Measurements from ENCODE around the gene HBM. TPM values are rescaled to one million over a fixed set of nuclear protein-coding genes. Genes with fewer than 3 reads are reported as not detected.
"Not testable (repeated sequence)": the region's sequence is repeated elsewhere in the genome, so short reads cannot be mapped to it uniquely, and the experiment has no call there.

Gene HBM
- total RNA-seq, 1 donor from 2014 or later: 89.5 TPM

DNA sequence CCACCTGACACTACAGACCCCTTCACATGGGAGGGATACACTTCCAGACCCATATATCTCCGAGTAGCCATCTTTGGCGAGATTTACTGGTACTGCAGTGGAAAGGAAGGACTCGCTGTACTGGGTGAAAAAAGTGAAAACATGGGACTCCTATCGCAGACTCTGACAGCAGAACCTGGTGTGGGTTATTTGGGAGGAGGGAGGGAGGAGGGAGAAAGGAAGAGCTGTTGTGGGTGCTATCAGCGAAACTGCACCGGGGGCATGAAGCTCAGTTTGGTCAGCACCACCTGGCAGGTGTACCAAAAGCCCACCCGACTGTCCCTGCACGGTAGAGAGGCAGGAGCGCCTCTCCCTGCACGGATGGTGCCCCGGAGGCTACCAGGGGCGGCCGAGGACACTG lies 19.4 kb downstream of the HBM start:
- no peak for DNase-seq

GRCh38 chr16:185691-186090 lies 19.9 kb downstream of the HBM start:
- no peak for DNase-seq

GRCh38 chr16:187330-187729 lies 21.6 kb downstream of the HBM start:
- no peak for DNase-seq

DNA sequence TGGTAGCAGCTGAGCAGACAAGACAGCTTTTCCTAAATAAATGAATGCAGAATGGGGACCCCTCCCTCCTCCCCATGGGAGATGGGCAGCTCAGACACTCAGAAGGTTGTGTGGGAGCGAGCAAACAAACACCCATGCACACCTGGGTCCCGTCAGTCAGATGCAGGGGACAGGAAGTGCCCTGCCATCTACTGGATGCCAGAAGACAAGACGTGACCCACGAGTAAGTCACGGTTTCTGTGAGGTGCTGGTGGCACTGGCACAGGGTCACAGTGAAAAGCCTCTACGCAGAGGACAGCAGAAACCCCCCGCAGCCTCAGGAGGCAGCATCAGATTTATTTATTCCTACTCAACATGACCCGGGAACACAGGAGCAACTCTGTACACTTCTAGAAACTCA lies 22.9 kb downstream of the HBM start:
- no peak for DNase-seq

GRCh38 chr16:189604-190186 lies 23.9 kb downstream of the HBM start:
- DNase-seq: no peak

- DNase-seq: no peak
Observed at GRCh38 chr16:191831-192230, 26.1 kb downstream of the HBM start.

GRCh38 chr16:192686-193085 lies 26.9 kb downstream of the HBM start:
- no peak for DNase-seq

GRCh38 chr16:193441-193840 lies 27.7 kb downstream of the HBM start:
- DNase-seq: no peak

- no peak for DNase-seq
Observed at GRCh38 chr16:194516-194915, 28.7 kb downstream of the HBM start.

DNA sequence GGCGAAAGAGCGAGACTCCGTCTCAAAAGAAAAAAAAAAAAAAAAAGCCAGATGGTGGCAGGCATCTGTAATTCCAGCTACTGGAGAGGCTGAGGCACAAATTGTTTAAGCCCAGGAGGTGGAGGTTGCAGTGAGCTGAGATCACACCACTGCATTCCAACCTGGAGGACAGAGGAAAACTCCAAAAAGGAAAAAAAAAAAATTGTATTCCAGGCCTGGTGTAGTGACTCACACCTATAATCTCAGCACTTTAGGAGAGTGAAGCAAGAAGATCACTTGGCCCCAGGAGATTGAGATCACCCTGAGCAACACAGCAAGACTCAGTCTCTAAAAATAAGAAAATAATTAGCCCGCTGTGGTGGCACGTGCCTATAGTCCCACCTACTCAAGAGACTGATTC lies 34.6 kb downstream of the HBM start:
- DNase-seq: no peak

DNA sequence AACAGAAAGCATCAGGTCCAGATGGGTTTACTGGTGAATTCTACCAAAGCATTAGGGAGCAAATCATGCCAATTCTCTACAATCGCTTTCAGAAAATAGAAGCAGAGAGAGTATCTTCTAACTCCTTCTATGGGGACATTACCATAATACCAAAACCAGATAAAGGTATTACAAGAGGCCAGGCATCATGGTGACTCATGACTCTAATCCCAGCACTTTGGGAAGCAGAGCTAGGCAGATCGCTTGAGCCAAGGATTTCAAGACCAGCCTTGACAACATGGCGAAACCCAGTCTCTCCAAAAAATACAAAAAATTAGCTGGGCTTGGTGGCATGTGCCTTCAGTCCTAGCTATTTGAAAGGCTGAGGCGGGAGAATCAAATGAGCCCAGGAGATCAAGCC lies 37.5 kb downstream of the HBM start:
- no peak for DNase-seq

- DNase-seq: not testable (repeated sequence)
Observed at GRCh38 chr16:204046-204445, 38.3 kb downstream of the HBM start.

DNA sequence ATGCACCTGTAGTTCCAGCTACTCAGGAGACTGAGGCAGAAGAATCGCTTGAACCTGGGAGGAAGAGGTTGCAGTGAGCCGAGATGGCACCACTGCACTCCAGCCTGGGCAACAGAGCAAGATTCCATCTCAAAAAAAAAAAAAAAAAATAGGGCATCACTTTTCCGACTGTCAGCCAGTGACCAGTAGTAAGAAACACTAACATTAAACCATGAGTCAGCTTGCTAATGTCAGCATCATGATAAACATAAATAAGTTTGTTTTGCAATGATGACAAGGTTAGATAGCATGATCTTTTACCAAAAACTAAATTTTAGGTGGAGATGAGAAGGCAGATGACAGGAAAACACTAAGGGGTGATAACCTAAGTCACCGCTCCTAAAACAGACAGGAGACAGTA lies 43.6 kb downstream of the HBM start:
- DNase-seq: not testable (repeated sequence)

- DNase-seq: not testable (repeated sequence)
Observed at GRCh38 chr16:211631-212180, 45.9 kb downstream of the HBM start.

- DNase-seq: no peak
Observed at GRCh38 chr16:212999-213398, 47.2 kb downstream of the HBM start.

Small RNA genes lying within 50 kb of the gene (small RNA-seq; reads per million reads assigned to genes)
- gene RF00019 (ENCODE audit: low replicate concordance): not detected

Other genes starting within 250 kb of the HBM start
- 3.7 TPM for gene POLR3K, start 112.4 kb upstream of the HBM start, total RNA-seq
- gene SNRNP25, start 112.2 kb upstream of the HBM start, total RNA-seq: 13.0 TPM
- gene RHBDF1, start 93.3 kb upstream of the HBM start, total RNA-seq: 29.1 TPM
- 40.4 TPM for gene MPG, start 87.8 kb upstream of the HBM start, total RNA-seq
- gene NPRL3, start 27.3 kb upstream of the HBM start, total RNA-seq: 12.5 TPM
- gene HBZ, start 13.3 kb upstream of the HBM start, total RNA-seq: 8.4 TPM
- gene HBA2, start 6.9 kb downstream of the HBM start, total RNA-seq: 7,549 TPM
- gene HBA1, start 10.7 kb downstream of the HBM start, total RNA-seq: 3,010 TPM
- 2.2 TPM for gene HBQ1, start 14.5 kb downstream of the HBM start, total RNA-seq
- 71.7 TPM for gene LUC7L, start 63.5 kb downstream of the HBM start, total RNA-seq
- 37.1 TPM for gene FAM234A, start 68.8 kb downstream of the HBM start, total RNA-seq
- gene RGS11, start 110.0 kb downstream of the HBM start, total RNA-seq: 2.4 TPM
- gene ARHGDIG, start 114.6 kb downstream of the HBM start, total RNA-seq: 0.99 TPM
- 1.1 TPM for gene PDIA2, start 117.2 kb downstream of the HBM start, total RNA-seq
- gene AXIN1, start 186.7 kb downstream of the HBM start, total RNA-seq: 13.3 TPM
- gene MRPL28, start 204.6 kb downstream of the HBM start, total RNA-seq: 20.9 TPM
- 10.6 TPM for gene PGAP6, start 216.0 kb downstream of the HBM start, total RNA-seq
- gene NME4, start 231.2 kb downstream of the HBM start, total RNA-seq: 26.4 TPM
- 7.2 TPM for gene DECR2, start 235.9 kb downstream of the HBM start, total RNA-seq

Measured in skin of body (tissue), 3 donors.